Inflammatory macrophage (primary cell): ENCODE measurements around the gene SLC35F2.
"Not testable (repeated sequence)": the region's sequence is repeated elsewhere in the genome, so short reads cannot be mapped to it uniquely, and the experiment has no call there.

Experiments used
- DNase-seq, 2 donors: peaks; one replicate each; pipeline ENCODE4 v3.0.0-alpha.2; 2020 to 2022
- total RNA-seq, 18 experiments: gene quantifications; one replicate each; lab custom pipeline; 2026; ENCODE audit warnings: mixed read lengths in 6 of 18, inconsistent platforms in 2 of 18; lab: John Stamatoyannopoulos, UW

SLC35F2 gene
- total RNA-seq: 0.23 to 5.3 (median 0.89) reads per million in 18 experiments

- DNase-seq: peak; percentile 26 to 51
These were observed at the start of gene SLC35F2 for GRCh38 chr11:107858217-107859070. TSS of gene SLC35F2 (minus strand) at chr11:107858787. CDS start at chr11:107858767, 20 bp downstream.

GRCh38 chr11:107908211-107908610, 49.6 kb upstream of the SLC35F2 start:
- no peak for DNase-seq

- peak; percentile 56 to 60 for DNase-seq
These were observed 39.7 kb upstream of the SLC35F2 start for GRCh38 chr11:107898270-107898669.

- no peak for DNase-seq
These were observed 23.7 kb upstream of the SLC35F2 start for GRCh38 chr11:107882095-107882820.

- not testable (repeated sequence) for DNase-seq
These were observed 22.9 kb upstream of the SLC35F2 start for GRCh38 chr11:107881471-107881870.

GRCh38 chr11:107876141-107876540, 17.6 kb upstream of the SLC35F2 start:
- DNase-seq: no peak

GRCh38 chr11:107864591-107864990, 6.0 kb upstream of the SLC35F2 start:
- DNase-seq: no peak

GRCh38 chr11:107860688-107861087, 2.1 kb upstream of the SLC35F2 start:
- no peak for DNase-seq

GRCh38 chr11:107860240-107860620, 1.6 kb upstream of the SLC35F2 start:
- not testable (repeated sequence) for DNase-seq

- no peak for DNase-seq
These were observed 1.1 kb upstream of the SLC35F2 start for GRCh38 chr11:107859459-107860239.

- no peak for DNase-seq
These were observed 904 bp downstream of the SLC35F2 start for GRCh38 chr11:107857550-107858216.

- no peak for DNase-seq
These were observed 1.5 kb downstream of the SLC35F2 start for GRCh38 chr11:107856981-107857517.

GRCh38 chr11:107856180-107856980, 2.2 kb downstream of the SLC35F2 start:
- DNase-seq: no peak

GRCh38 chr11:107853070-107853469, 5.5 kb downstream of the SLC35F2 start:
- DNase-seq: no peak

- DNase-seq: no peak
These were observed 6.8 kb downstream of the SLC35F2 start for GRCh38 chr11:107851704-107852310.

GRCh38 chr11:107849790-107850189, 8.8 kb downstream of the SLC35F2 start:
- DNase-seq: peak; percentile 10 to 26

- no peak for DNase-seq
These were observed 10.2 kb downstream of the SLC35F2 start for GRCh38 chr11:107848345-107848744.

- DNase-seq: no peak
These were observed 11.4 kb downstream of the SLC35F2 start for GRCh38 chr11:107847184-107847583.

GRCh38 chr11:107844041-107844440, 14.5 kb downstream of the SLC35F2 start:
- DNase-seq: no peak

- DNase-seq: no peak
These were observed 16.0 kb downstream of the SLC35F2 start for GRCh38 chr11:107842412-107843100.
